Measurements from ENCODE around the gene SESN1.
"Not testable (repeated sequence)": the region's sequence is repeated elsewhere in the genome, so short reads cannot be mapped to it uniquely, and the experiment has no call there.

Gene SESN1

GRCh38 chr6:109094416-109095035 lies at the start of gene SESN1:
Gene SESN1, minus strand, starts transcription at chr6:109094846. Its CDS starts 773 bp downstream, at chr6:109094073.
- peak; percentile 94 for DNase-seq (ENCODE audit: low read depth)

- DNase-seq (ENCODE audit: low read depth) = no peak
Observed at GRCh38 chr6:109143191-109143590, 48.5 kb upstream of the SESN1 start.

- not testable (repeated sequence) for DNase-seq (ENCODE audit: low read depth)
Observed at GRCh38 chr6:109142067-109142466, 47.4 kb upstream of the SESN1 start.

- no peak for DNase-seq (ENCODE audit: low read depth)
Observed at GRCh38 chr6:109139109-109139508, 44.5 kb upstream of the SESN1 start.

- DNase-seq (ENCODE audit: low read depth) = not testable (repeated sequence)
Observed at GRCh38 chr6:109136530-109136929, 41.9 kb upstream of the SESN1 start.

GRCh38 chr6:109136039-109136438 lies 41.4 kb upstream of the SESN1 start:
- DNase-seq (ENCODE audit: low read depth) = not testable (repeated sequence)

- DNase-seq (ENCODE audit: low read depth) = not testable (repeated sequence)
Observed at GRCh38 chr6:109135600-109135999, 41.0 kb upstream of the SESN1 start.

- DNase-seq (ENCODE audit: low read depth) = no peak
Observed at GRCh38 chr6:109130065-109130464, 35.4 kb upstream of the SESN1 start.

GRCh38 chr6:109125504-109125903 lies 30.9 kb upstream of the SESN1 start:
- DNase-seq (ENCODE audit: low read depth) = no peak

- DNase-seq (ENCODE audit: low read depth) = no peak
Observed at GRCh38 chr6:109124219-109124618, 29.6 kb upstream of the SESN1 start.

GRCh38 chr6:109121411-109121810 lies 26.8 kb upstream of the SESN1 start:
- no peak for DNase-seq (ENCODE audit: low read depth)

- DNase-seq (ENCODE audit: low read depth) = no peak
Observed at GRCh38 chr6:109118871-109119354, 24.3 kb upstream of the SESN1 start.

GRCh38 chr6:109118337-109118736 lies 23.7 kb upstream of the SESN1 start:
- DNase-seq (ENCODE audit: low read depth) = no peak

- DNase-seq (ENCODE audit: low read depth) = no peak
Observed at GRCh38 chr6:109117346-109118035, 22.8 kb upstream of the SESN1 start.

- DNase-seq (ENCODE audit: low read depth) = not testable (repeated sequence)
Observed at GRCh38 chr6:109112663-109113062, 18.0 kb upstream of the SESN1 start.

GRCh38 chr6:109109663-109110062 lies 15.0 kb upstream of the SESN1 start:
- not testable (repeated sequence) for DNase-seq (ENCODE audit: low read depth)

- DNase-seq (ENCODE audit: low read depth) = no peak
Observed at GRCh38 chr6:109105681-109106080, 11.0 kb upstream of the SESN1 start.

- no peak for DNase-seq (ENCODE audit: low read depth)
Observed at GRCh38 chr6:109104512-109104911, 9.9 kb upstream of the SESN1 start.

- DNase-seq (ENCODE audit: low read depth) = no peak
Observed at GRCh38 chr6:109103942-109104341, 9.3 kb upstream of the SESN1 start.

GRCh38 chr6:109102762-109103161 lies 8.1 kb upstream of the SESN1 start:
- DNase-seq (ENCODE audit: low read depth) = no peak

- no peak for DNase-seq (ENCODE audit: low read depth)
Observed at GRCh38 chr6:109097661-109098060, 3.0 kb upstream of the SESN1 start.

- DNase-seq (ENCODE audit: low read depth) = no peak
Observed at GRCh38 chr6:109096208-109096607, 1.6 kb upstream of the SESN1 start.

GRCh38 chr6:109095835-109096084 lies 1.1 kb upstream of the SESN1 start:
- DNase-seq (ENCODE audit: low read depth) = no peak

Data from activated T-cell treated with anti-CD3 and anti-CD28 coated beads for 24 hours (primary cell).